Stimulated activated CD8-positive, alpha-beta memory T cell treated with anti-CD3 and anti-CD28 coated beads, Interleukin-15, amount 100 ng/mL, for 24 hours (primary cell): ENCODE measurements around the gene DFFB.

Source experiments
- DNase-seq: peaks from one replicate; pipeline ENCODE4 v3.0.0-alpha.2; 2020; ENCODE audit warnings: low read depth

DFFB gene

DNA sequence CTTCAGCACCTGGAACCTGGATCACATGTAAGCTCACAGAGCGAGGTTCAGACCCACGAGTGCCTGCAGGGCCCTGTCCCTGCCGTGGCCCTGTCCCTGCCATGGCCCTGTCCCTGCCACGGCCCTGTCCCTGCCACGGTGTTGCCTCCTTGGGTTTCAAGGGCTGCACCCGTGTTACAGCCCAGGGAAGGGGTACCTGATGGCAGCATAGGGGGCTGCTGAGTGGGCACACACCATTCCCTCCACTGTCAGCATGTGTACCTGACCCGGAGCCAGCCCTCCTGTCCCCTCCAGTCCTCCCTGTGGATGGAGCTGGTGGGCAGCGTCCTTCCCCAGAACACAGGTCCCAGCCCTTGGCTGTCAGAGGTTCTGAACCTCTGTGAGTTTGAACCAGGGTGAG is 15.3 kb downstream of the DFFB start:
- no peak for DNase-seq

DNA sequence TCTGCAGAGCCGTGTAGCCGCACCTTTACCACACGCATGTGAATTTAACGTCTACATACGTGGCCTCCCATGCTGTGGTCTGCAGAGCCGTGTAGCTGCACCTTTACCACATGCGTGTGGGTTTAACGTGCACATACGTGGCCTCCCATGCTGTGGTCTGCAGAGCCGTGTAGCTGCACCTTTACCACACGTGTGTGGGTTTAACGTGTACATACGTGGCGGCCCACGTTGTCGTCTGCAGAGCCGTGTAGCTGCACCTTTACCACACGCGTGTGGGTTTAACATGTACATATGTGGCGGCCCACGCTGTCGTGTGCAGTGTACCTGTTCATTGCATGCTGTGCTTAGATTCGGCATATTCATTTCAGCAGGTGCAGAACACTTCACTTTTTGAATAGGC is 17.5 kb downstream of the DFFB start:
- DNase-seq = no peak

DNA sequence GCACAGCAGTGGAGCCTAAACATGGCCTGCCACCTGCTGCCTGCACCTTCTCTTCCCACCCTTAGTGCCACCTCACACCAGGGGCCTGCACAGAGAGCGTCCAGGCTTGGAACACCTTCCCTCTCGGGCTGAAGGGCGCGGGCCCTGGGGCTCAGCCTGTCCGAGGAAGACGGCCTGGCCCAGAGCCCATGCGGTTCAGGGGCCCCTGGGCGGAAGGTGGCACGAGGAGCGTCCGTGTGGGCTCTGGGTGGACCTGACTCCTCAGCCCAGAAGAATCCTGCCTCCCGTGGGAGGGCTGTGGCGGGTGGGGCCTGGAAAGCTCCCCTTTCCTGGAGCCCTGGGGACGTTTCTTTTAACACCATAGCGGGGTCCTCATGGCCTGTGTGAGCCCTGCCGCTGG is 19.4 kb downstream of the DFFB start:
- no peak for DNase-seq

DNA sequence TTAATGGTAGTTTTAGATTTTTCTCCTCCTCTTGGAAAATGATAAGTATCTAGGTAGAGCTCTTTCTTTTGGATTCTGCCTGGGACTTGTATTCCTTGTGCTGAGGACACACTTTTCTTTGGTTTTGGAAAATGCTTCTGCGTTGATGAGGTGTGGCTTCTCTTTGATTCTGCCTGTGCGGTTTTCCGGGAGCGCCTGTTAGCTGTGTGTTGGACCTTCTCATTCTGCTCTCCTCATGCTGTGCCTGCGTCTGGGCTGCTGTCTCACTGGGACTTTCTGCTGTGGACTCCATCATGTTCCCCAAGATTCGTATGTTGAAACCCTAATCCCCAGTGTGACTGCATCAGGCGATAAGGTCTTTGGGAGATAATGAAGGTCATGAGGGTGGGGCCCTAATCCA is 21.8 kb downstream of the DFFB start:
- no peak for DNase-seq

DNA sequence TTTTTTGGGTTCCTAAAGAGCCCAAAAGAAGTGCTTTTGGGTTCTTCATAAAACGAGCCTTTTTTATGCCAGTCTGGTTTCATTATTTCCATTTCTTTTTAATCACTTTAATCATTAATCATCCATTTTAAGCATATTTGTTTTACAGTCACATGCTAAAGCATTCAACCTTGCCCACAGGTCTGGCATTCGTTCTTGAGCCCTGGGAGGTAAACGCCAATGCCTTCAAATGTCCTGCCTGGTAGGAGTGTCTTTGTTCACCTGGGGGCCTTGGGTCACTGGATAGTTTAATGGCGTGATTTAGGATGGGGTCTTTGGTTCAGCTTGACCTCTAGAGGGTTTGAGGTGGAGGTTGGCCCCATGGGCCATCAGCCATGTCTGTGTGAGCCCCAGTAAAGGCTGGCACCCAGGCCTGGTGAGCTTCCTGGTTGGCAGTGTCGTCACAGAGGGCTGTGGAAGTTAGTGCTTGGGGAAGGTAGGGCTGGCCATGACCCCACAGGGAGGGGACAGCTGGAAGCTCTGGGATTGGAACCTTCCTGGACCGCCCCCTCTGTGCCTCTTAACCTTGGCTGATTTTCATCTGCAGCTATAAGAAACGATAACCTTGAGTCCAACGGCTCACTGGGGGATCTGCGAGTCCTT is 22.6 kb downstream of the DFFB start:
- DNase-seq = no peak

DNA sequence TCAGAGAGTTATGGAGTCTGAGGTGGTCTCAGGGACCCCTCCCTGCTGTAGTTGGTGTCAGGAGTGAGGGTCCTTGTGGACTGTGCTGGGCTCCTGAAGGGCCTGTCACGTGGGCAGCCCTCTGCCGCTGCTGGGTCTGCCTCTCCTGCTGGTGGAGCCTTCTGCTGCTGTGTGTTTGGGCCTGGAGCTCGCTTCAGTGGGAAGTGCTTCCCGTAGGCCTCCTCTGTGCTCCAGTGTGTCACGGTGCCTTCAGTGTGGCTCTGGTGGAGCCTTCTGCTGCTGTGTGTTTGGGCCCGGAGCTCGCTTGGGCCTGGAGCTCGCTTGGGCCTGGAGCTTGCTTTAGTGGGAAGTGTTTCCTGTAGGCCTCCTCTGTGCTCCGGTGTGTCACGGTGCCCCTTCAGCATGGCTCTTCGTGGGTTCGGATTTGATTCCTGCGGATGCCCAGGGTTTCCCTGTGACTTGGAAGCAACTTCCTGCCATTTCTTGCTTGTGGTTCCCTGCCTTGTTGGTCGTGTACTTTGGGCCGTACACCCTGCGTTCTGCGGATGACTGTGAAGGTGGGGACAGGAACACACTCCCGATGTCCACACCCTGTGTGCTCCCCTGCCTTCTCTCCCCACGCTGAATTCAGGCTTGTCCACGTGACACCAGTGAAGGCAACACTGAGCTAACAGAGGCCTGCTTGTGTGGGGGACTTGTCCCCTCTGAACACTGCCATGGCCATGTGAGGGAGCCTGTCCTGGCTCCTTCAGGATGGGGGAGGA is 23.3 kb downstream of the DFFB start:
- DNase-seq = no peak

DNA sequence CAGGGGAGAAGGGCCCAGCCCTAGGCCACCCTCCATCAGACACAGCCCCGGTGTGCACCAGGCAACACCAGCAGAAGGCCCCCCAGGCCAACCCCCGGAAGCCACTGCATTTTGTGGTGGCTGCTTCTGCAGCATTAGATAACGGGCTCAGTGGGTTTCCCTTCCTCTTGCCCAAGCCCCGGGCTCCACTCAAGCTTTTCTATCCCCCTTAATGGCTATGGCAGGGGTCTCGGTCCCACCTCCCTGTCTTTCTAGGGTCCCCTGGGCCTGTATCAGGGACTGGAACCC is 23.9 kb downstream of the DFFB start:
- DNase-seq = no peak

DNA sequence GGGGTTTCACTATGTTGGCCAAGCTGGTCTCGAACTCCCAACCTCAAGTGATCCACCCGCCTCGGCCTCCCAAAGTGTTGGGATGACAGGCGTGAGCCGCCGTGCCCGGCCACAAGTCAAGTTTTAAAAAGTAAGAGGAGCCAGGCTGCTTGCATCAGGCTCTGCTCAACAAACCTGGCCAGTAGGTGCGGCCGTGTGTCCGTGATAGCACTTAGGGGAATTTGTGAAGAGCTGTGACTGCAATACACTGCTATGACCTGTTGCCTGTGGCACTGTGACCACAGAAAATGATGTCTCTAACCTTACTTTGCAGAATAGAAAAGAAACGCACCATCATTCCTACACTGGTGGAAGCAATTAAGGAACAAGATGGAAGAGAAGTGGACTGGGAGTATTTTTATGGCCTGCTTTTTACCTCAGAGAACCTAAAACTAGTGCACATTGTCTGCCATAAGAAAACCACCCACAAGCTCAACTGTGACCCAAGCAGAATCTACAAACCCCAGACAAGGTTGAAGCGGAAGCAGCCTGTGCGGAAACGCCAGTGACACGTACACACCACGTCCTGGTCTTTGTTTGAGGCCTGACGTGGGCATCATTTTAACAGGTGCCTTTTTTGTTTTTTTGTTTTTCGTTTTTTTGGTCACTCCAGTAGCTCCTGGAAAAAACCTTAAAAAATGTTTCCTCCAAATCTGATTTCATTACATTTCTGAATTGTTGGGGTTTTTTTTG is 26.1 kb downstream of the DFFB start:
- DNase-seq = no peak

DNA sequence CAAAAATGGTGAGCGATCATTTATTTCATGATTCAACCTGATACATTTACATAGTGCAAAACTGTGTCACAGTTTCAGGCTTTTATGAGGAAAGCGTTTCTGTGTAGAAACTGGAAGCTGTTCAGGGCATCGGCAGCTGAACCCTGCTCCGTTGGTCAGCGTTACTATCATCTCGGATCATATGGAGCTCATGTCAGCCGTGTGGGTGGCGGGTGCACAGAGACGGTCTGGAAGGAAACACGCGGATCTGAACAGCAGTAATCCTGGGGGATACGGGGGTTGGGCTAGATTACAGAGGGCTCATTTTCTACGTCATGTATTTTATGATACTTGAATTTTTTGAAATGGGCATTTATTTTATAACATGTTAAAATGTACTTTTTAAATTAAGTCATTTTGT is 27.7 kb downstream of the DFFB start:
- no peak for DNase-seq

DNA sequence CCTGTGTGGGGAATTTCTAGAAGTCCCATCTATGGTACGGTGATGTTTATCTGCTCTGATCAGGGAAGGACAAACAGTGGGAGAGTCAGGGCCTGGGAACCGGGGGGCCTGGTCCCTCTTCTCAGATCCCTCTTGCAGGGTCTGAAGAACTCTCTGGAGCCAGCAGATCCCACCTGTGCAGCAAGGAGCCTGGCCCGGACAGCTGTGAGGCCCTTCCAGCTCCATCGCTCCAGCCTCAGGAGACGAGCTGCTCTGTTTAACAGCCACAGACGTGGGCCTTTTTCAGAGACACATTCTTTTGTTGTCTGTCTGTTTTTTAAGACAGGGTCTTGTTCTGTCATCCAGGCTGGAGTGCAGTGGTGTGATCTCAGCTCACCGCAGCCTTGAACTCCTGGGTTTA is 28.3 kb downstream of the DFFB start:
- no peak for DNase-seq

DNA sequence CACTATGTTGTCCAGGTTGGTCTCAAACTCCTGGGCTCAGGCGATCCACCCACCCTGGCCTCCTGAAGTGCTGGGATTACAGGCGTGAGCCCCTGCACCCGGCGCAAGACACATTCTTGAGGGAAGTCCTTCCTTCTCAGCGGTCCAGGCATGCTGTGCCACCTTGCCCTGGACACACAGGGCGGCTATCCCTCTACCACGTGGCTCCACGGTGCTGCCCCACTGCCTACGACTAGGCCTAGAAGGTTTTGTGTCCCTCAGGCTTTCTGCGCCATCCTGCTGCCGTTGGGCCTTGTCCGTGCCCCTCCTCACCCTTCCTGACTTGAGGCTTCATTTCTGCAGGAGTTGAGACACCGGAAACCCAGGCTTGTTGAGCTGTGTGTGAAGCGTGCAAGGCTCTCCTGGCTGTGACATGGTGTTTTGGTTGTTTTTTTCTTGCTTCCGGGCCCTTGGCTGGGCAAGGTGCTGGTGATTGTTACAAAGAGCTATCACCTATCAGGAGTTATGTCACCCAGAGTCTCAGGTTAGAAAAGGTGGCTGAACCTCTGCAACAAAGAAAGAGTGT is 28.9 kb downstream of the DFFB start:
- DNase-seq = no peak

DNA sequence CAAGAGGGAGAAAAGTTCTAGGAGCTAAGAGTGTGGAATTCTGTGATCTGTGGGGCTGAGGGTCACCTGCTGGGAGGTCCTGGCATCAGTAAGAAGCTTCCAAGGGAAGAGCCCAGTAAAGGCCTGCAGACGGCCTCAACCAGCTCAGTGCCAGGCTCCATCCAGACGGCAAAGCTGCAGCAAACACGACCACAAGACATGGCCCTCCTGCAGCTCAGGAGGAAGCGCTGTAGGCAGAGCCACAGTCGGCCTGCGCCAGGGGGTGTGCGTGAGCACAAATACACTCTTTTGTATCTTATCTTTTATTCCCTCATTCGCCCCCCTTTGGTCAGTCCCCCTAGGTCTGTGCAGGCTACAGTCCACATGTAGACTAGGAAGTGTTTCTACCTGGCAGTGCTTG is 29.4 kb downstream of the DFFB start:
- no peak for DNase-seq

DNA sequence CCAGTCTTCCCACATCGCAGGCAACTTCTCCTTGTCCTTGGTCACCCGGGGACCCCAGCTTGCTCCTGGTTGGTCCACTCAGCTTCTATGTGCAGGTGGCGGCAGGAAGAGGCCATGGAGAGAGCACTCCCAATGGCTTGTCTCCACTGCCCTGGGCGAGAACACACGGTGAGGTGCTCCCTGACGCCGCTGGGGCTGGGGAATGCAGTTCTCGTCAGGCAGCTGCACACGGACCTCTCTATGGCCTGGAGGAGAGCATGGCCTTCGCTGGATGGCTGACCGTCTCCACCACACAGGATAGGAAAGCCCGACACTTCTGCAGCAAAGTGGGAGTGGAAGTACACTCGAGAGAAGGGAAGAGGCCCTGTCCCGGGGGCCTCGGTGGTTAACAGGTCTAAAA is 31.0 kb downstream of the DFFB start:
- DNase-seq = no peak

DNA sequence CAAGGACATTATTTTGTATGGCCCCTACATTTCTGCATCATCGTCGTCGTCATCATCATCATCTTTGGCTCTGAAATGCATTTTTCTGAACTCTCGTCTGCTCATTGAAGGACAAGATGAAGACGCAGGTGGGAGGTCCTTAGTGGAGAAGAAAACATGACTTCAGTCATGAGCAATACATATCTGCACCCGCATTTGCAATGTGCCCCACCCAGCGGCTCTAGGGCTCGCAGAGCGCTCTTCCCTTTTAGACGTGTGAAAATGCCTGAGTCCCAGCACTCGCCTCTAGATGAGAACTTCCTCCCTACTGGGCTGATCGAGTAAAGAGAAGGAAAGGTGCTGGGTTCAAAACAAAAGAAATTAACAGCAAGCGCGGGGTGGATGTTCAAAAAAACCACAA is 32.7 kb downstream of the DFFB start:
- no peak for DNase-seq

DNA sequence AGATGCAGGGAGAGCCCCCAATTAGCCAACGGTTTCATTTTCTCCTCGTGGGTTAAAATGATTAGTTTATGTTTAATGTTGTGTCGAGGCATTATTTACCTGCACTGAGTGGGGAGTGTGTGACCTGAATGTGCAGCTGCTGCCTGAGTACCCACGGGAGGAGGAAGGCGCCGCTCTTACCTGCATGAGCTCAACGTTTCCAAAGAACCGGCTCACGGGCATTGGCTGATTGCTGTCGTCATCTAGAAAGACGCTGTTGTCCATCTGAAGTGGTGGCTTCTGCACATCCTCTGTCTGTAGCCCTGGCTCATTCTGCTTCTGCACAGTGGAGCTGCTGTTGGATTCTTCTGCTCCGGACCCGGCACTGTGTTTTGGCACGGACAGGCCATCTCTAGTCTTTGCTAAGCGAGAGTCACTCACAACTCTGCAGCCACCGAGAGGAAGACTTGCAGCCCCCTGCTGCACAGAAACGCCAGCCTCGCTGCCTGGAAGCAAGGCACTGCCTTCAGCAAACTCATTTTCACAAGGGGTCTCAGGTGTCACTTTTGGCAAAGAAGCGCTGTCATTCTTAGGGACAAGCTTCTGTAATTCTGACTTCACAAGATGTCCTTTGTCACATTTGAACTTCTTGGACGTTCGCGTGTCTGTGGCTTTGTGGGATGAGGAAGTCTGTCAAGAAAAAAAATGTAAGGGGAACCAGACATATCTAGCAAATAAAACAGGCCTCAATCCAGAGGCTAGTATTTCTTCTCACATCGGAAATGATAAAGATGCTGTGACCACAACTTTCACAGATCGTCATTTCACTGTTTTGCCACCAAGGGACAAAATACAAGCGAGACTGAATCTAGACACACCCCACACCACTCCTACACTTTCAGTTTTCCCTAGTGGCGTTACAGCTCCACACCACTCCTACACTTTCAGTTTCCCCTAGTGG is 33.4 kb downstream of the DFFB start:
- no peak for DNase-seq

DNA sequence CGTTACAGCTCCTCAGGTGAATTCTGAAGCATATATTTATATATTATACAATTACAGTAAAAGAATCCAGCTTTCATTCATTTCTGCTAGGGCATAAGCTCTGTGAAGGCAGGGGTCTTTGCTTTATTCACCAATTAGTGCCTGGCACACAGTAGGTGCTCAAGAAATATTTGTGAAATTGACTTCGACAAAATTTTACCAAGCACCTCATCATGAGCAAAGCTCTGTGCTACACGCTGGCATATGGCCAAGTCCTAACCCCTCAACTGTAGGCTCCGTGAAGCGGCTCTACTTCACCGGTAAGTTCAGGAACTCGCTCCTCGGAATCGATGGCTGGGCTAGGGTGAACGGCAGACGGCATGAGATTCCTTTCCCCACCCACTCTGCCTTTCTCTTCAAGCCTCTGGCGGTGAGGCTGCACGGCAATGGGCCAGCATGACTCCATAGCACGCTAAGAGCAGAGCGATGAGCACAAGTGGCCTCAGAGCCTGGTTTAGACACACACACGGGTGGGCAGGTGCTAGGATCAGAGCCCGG is 34.1 kb downstream of the DFFB start:
- no peak for DNase-seq

DNA sequence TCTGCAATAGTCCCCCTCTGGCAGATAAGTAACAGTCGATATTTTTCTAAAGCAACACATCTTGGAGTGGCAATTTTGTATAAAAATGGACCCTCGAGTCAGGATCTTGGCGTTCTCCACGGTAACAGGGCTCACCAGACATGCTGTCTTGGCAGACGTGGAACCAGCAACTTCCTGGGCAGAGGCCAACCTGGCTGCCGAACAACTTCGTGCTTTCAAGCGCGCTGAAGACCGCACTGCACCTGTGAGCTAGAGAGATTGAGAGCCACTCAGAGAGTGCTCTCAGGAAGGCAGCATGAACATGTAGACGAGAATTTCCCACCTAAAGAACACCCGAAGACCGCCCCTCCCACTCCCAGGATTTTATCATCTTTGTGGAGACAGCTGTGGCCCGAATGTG is 35.5 kb downstream of the DFFB start:
- DNase-seq = no peak

DNA sequence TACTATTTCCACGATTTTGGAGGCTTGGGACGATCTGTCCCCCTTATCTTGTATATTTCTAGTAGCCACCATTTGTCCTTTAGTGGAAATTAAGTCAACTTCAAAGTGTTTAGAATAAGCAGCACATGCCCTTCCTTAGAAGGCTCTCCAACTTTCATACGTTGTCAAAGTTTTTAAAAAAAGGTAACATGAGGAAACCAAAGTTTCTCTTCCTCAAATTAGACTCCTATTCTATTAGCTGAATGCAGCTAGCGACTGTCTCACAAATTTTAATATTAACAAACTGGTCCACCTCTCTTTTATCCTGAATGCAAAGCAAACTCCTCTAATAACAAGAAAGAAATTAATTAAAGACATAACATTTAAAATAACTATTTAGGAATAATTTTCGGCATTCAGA is 35.9 kb downstream of the DFFB start:
- no peak for DNase-seq

DNA sequence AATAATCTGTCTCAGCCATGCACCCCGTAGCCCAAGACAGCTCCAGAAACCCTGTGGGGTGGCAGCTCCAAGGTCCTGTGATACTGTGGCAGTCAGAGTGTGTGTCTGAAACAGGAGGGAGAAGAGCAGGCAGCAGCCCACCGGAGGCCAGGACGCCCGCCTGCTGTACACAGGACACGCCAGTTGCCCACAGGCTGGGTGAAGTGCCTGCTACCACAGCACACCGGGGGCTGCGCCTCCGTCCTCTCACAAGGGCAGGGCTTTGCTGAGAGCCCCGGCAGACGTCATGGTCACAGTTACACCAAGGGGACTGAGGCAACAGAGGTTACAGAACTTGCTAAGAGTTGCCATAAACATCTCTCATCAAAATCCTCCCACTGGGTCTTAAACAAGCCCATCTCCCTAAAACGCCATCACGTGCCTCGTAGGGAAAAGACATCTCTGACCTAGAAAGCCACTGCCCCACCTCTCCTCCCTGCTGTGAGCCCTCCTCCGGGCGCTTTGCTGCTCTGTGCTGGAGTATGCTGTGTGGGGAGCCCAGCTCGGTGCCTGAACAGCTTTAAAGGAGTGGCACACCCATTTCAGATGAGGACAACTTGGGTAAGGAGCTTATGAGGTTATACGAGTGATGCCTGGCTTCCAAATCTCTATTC is 37.5 kb downstream of the DFFB start:
- no peak for DNase-seq

DNA sequence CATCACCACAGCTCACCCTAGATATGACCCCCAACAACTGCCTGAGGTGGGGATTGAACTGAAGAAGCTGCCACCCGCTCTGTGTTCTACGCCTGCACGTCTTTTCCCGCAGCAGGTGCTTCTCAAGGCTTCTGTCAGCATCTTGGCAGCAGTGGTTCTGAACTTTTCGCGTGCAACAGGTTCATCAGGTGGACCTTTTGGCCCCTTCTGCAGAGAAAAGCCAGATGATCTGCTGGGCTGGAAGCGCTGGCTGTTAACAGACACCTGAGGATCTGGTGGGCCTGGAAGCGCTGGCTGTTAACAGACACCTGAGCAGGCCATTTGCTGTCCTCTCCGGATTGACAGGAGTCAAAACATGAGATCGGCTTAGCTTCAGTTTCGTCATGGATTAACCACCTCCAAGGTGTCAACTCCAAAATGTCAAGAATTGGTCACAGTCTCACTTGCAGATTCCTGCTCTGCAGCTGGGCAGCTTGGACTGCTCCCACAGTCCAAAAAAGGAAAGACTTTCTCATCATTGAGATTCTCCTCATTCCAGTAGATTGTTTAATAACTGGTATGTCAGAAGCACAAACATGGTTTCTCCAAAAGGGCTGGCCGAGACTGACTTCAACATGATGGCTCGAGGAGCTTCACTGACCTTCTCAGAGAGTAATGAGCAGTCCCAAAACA is 38.1 kb downstream of the DFFB start:
- DNase-seq = no peak

DNA sequence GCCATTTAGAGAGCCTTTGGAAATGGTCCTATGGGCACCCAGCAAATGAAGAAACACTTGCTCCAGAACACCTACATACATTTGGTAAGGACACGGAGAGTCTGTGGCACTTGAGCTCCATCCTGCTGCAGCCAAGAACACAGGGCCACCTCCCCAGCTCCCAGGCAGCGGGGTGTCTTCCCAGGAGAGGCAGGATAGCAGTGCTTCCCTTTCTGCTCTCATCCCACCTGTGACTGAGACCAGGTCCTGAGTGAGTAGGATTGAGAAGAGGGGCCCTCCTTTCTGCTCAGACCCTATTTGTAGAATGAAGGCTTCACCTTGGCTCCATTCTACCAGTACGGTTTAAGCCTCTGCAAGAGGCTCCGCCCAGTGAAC is 38.7 kb downstream of the DFFB start:
- no peak for DNase-seq
